Erythroblast (primary cell): ENCODE results near the gene ARHGEF40.

ENCODE experiments used
- GATA1 ChIP-seq: IDR thresholded peaks from 2 replicates; pipeline ENCODE4 v1.6.1; 2011; ENCODE audit warnings: low read depth, mild to moderate bottlenecking, control low read depth, low read length, moderate library complexity
- POLR2A ChIP-seq: IDR thresholded peaks from 2 replicates; pipeline ENCODE4 v1.6.1; 2011; ENCODE audit warnings: mild to moderate bottlenecking, low read length

DNA sequence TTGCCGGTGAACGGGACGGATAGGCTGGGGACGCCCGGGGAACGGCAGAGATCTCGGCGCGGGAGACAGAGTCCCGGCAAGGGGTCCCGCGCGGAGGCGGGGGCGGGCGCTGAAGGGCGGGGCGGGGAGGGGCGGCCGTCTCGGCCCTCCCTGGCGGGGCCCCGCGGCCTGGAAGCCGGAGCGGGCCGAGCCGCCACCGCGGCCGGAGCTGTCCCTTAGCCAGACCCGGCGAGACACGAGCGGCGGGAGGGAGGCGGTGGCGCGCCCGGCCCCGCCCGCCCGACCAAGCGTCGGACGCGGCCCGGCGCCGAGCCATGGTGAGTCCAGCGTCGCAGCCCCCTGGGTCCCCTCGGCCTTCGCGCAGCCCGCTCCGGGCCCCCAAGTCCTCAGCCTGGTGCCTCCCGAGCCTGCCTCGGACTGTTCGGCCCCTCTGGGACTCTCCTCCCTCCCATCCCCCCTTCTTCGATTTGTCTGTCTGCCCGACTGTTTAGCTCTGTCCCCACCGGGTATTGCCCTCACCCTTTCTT is at the start of gene ARHGEF40:
- no peak for TF ChIP-seq POLR2A
- no peak for TF ChIP-seq GATA1
